Parathyroid adenoma (tissue), 2 donors: ENCODE results near the gene ELMOD3.

Experiments
- H2AFZ ChIP-seq: fragments of 300-600 bp; sonication (generic); one replicate; pipeline ENCODE4 v1.7.0; 2017; ENCODE audit warnings: antibody characterized with exemption, mild to moderate bottlenecking
- H3K27ac ChIP-seq: fragments of 300-600 bp; sonication (generic); one replicate; pipeline ENCODE4 v1.7.0; 2017
- H3K27me3 ChIP-seq: fragments of 300-600 bp; sonication (generic); one replicate; pipeline ENCODE4 v1.7.0; 2017; ENCODE audit warnings: low read length; ENCODE audit not compliant: control insufficient read depth, insufficient read depth
- H3K36me3 ChIP-seq: fragments of 300-600 bp; sonication (generic); one replicate; pipeline ENCODE4 v1.7.0; 2017; ENCODE audit warnings: low read length; ENCODE audit not compliant: control insufficient read depth, insufficient read depth
- H3K4me1 ChIP-seq: fragments of 300-600 bp; sonication (generic); one replicate; pipeline ENCODE4 v1.7.0; 2017; ENCODE audit warnings: control low read depth
- H3K4me2 ChIP-seq: fragments of 300-600 bp; sonication (generic); one replicate; pipeline ENCODE4 v1.7.0; 2017; ENCODE audit warnings: low read length
- H3K4me3 ChIP-seq: fragments of 300-600 bp; sonication (generic); one replicate; pipeline ENCODE4 v1.7.0; 2017; ENCODE audit warnings: low read depth, low read length
- H3K79me2 ChIP-seq: fragments of 300-600 bp; sonication (generic); one replicate; pipeline ENCODE4 v1.7.0; 2017; ENCODE audit warnings: control low read depth
- H3K9ac ChIP-seq: fragments of 300-600 bp; sonication (generic); one replicate; pipeline ENCODE4 v1.7.0; 2017; ENCODE audit warnings: mild to moderate bottlenecking
- H3K9me3 ChIP-seq: fragments of 300-600 bp; sonication (generic); one replicate; pipeline ENCODE4 v1.7.0; 2017; ENCODE audit warnings: low read length; ENCODE audit not compliant: control insufficient read depth
- TF ChIP-seq, protein P1 (sequence below): fragments of 300-600 bp; sonication (generic); IDR thresholded peaks from one replicate; pipeline ENCODE4 v1.7.0; 2017; ENCODE audit warnings: antibody characterized with exemption, mild to moderate bottlenecking
- donor health status: primary hyperparathyroidism.

Gene ELMOD3

DNA sequence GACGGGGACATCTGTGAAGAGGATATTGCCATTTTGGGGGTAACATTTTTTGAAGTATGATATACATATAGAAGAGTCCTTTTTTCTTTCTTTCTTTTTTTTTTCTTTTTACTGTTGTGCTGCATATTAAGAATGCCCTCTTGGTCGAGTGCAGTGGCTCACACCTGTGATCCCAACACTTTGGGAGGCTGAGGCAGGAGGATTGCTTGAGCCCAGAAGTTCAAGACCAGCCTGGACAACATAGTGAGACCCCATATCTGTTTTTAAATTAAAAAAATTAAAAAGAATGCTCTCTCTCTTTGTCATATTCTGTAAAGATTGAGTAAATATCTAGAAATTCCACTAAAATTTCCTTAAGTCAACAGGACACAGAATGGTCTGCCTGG is 67.5 kb downstream of the ELMOD3 start:
- H3K4me3 ChIP-seq = no peak overlapping the region
- no peak overlapping the region for H3K4me2 ChIP-seq
- H3K27ac ChIP-seq = no peak overlapping the region
- H2AFZ ChIP-seq = no peak overlapping the region
- H3K9ac ChIP-seq = no peak overlapping the region
- H3K27me3 ChIP-seq = no peaks in the 10 kb centered on the region
- peaks cover 25% of the 10 kb centered on the region for H3K4me1 ChIP-seq
- TF ChIP-seq, protein P1, sequence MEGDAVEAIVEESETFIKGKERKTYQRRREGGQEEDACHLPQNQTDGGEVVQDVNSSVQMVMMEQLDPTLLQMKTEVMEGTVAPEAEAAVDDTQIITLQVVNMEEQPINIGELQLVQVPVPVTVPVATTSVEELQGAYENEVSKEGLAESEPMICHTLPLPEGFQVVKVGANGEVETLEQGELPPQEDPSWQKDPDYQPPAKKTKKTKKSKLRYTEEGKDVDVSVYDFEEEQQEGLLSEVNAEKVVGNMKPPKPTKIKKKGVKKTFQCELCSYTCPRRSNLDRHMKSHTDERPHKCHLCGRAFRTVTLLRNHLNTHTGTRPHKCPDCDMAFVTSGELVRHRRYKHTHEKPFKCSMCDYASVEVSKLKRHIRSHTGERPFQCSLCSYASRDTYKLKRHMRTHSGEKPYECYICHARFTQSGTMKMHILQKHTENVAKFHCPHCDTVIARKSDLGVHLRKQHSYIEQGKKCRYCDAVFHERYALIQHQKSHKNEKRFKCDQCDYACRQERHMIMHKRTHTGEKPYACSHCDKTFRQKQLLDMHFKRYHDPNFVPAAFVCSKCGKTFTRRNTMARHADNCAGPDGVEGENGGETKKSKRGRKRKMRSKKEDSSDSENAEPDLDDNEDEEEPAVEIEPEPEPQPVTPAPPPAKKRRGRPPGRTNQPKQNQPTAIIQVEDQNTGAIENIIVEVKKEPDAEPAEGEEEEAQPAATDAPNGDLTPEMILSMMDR = no peak
- no peaks in the 10 kb centered on the region for H3K36me3 ChIP-seq
- no peaks in the 10 kb centered on the region for H3K9me3 ChIP-seq
- H3K79me2 ChIP-seq = peaks cover 3% of the 10 kb centered on the region

DNA sequence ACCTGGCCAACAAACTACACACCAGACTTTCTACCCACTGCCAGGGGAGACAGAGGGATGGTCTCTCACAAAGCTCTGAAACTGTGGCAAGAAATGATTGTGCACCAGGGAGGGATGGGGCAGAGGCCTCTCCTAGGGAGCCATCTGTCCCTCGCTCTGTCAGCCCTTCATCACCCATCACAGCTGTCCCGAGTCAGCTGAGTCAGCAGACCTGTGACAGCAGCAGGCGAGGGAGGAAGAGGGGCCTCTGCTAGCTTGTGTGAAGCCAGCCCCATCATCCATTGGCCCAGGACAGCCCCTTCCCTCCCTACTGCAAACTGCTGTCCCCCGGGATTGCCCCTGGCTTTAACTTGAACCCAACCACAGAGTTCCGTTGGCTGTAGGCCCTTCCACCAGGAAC is 69.0 kb downstream of the ELMOD3 start:
- TF ChIP-seq, protein P1 = no peak
- Histone ChIP-seq H3K27ac (no peak overlapping the region), H3K4me3 (no peak overlapping the region), H3K9ac (no peak overlapping the region), H3K9me3 (no peaks in the 10 kb centered on the region), H3K79me2 (no peaks in the 10 kb centered on the region), H3K36me3 (no peaks in the 10 kb centered on the region), H3K4me2 (no peak overlapping the region), H3K27me3 (no peaks in the 10 kb centered on the region), H3K4me1 (peaks cover 23% of the 10 kb centered on the region), H2AFZ (no peak overlapping the region)

DNA sequence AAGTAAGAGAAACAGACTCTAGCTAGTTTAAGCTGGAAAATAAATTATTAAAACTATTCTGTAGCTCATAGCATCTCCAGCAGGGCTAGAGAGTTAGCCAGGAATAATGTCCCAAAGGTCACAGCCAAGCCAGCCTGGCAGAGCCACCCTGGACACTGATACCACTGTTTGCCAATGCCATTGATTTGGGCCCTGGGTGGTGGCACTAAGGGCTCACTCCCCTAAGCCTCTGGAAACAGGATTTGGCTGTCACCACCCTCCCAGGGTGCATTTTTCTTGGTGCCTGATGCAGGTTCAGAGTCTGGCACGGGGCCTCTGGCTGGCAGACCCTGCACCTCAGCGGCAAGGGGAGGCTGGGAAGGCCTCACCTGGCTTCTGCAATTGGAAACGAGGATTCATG is 71.0 kb downstream of the ELMOD3 start:
- Histone ChIP-seq H3K4me3 (no peak overlapping the region), H3K27me3 (no peaks in the 10 kb centered on the region), H3K27ac (no peak overlapping the region), H3K36me3 (no peaks in the 10 kb centered on the region), H2AFZ (no peak overlapping the region), H3K4me1 (peaks cover 4% of the 10 kb centered on the region), H3K9ac (no peak overlapping the region), H3K9me3 (no peaks in the 10 kb centered on the region), H3K79me2 (no peaks in the 10 kb centered on the region), H3K4me2 (no peak overlapping the region)
- TF ChIP-seq, protein P1 = no peak

DNA sequence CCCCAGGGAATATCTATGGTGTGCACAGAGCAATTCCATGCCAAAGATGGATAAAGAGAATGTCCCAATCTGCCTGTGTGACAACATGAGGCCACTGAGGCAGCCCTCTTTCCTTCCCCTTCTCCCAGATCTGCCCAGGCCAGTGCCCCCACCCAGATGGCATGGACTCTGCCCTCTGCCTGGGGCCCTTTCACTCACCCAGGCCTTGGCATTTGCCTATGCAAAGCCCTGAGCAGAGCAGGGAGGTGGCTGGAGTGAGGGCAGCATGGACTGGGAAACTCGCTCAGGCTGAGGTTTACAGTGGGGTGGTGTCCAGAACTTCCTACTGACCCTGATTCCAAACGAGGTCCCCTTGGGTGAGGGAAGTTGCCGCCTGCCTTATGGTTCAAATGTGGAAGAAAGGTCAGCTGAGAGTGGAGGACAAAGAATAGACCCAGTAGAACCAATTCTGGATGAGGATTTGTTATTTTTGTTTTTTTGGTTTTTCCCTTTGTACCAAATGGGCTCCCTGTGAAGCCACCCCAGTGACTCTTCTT is 72.8 kb downstream of the ELMOD3 start:
- H2AFZ ChIP-seq = no peak overlapping the region
- H3K9ac ChIP-seq = no peak overlapping the region
- H3K9me3 ChIP-seq = no peaks in the 10 kb centered on the region
- no peaks in the 10 kb centered on the region for H3K27me3 ChIP-seq
- H3K4me3 ChIP-seq = no peak overlapping the region
- H3K36me3 ChIP-seq = no peaks in the 10 kb centered on the region
- H3K27ac ChIP-seq = no peak overlapping the region
- no peak overlapping the region for H3K4me2 ChIP-seq
- TF ChIP-seq, protein P1 = no peak
- H3K4me1 ChIP-seq = peaks cover 3% of the 10 kb centered on the region
- H3K79me2 ChIP-seq = no peaks in the 10 kb centered on the region

DNA sequence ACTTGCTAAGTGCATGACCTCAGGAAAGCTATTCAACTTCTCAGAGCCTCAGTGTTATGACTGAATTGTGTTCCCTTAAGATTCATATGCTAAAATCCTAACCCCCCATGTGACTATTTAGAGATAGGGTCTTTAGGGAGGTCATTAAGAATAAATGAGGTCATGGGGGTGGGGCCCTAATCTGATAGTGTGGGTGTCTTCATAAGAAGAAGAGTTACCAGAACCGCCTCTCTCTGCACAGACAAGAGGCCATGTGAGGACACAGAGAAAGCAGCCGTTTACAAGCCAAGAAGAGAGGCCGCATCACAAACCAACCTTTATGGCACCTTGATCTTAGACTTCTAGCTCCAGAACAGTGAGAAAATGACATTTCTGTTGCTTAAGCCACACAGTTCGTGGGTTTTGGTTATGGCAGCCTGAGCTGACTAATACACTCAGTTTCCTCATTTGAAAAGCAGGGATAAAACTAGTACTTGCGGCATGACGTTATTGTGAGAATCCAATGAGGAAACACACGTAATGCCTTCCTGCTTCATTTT is 73.8 kb downstream of the ELMOD3 start:
- Histone ChIP-seq H3K4me1 (peaks cover 12% of the 10 kb centered on the region), H3K27ac (no peak overlapping the region), H3K4me3 (no peak overlapping the region), H3K9me3 (no peaks in the 10 kb centered on the region), H3K36me3 (no peaks in the 10 kb centered on the region), H2AFZ (no peak overlapping the region), H3K9ac (no peak overlapping the region), H3K79me2 (no peaks in the 10 kb centered on the region), H3K4me2 (no peak overlapping the region), H3K27me3 (no peaks in the 10 kb centered on the region)
- TF ChIP-seq, protein P1 = no peak
